Midbrain (tissue), 1 donor: ENCODE measurements around the gene CARS1.

Experiments
- DNase-seq: peaks from one replicate; lab custom pipeline; 2025; lab: John Stamatoyannopoulos, UW

Gene CARS1

DNA sequence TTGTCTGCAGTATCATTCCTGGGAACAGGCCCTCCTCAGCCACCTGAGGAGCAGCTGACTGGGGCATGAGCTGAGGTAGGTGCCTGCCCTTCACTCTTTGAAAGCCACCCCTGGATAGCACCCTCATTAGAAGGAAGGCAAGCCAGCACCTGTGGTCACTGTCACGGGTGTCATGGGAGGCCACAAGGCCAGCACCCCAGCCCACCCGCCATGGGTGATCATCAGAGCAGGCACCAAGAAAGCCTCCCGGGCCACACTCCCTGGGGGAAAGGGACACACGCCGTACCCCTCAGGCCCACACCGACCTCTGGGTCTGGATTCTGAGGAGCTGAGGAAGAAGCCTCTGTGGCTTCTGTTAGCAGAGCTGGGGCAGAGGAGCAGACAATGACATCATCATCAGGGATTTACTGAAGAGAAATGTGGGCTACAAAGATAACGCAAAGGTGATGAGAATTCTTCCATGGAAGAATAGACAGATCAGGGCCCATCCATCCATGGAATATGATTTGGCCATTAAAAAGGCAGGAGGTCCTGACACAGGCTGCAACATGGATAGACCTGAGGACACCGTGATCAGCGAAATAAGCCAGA is 48.4 kb downstream of the CARS1 start:
- DNase-seq = no peak

DNA sequence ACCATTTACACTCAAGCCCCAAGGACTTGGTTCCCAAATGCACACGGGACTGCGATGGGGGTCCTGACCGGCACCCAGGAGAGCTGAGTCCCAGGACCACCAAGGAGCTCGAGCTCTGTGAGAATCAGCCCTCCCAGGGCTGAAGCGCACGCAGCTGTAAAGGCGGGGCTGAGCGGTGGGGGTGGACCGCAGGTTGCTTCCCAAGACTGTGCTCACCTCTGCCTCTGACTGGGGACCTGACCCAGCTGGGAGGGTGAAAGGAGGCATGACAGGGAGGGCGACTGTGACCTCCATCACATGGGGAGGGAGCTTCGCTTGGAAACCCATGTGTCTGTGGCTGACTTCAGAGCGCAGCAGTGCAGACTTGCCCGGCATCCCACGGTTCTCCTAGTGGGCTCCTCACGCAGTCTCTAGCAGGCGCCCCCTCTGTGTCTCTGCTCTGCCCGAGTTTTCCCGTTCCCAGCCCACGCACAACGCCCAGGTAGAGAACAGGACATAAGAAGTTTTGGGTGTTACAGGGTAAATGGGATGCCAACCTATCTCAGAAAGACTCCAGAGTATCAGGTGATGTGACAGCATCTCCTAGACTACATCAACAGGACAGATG is 49.7 kb downstream of the CARS1 start:
- DNase-seq = no peak

DNA sequence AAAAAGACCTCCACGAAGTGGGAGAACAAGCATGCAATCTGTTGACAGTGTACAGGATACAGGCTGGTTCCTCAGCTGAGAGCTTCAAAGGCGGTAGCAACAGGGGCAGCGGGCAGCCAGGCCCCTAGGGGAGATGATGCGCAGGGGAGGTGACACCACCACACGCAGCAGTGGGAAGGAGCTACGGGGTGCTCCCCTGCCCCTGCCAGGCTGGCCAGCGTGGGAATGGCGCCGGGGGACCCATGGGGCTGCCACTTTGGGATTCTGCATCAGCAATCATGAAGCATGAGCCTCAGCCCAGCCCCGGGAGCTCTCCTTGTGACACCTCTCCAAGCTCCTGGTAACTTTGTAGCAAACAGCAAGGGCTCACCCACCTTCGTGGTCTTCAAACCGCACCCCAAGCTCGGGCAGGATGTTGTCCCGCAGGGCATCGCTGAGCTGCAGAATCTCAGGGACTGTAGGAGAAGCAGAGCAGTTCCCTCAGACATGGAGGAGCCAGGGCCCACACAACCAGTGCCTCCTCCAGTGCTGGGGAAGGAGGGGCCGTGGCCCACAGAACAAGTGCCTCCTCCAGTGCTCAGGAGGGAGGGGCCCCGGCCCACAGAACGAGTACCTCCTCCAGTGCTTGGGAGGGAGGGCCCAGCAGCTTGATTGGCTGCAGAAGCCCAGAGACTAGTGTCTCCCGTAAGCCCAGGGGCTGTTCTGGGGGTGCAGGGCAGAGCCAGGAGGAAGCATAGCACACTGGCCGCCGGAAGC is 50.5 kb downstream of the CARS1 start:
- DNase-seq = no peak

DNA sequence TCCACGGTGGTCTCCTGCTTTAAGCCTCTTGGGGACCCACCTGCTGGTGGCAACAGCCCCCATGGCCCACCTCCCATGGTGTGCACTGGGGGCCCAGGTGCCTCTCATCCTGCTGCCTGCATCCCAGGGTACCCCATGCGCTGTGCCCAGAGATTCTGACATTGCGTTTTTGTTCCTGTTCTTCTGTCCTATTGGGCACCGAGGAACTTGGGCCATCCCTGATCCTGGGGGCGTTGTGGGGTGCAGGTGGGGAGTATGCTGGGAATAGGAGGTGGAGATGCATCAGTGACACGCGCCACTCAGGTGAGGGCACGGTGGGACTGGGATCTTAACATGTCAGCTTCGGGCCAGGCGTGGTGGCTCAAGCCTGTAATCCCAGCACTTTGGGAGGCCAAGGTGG is 52.7 kb downstream of the CARS1 start:
- DNase-seq = no peak

DNA sequence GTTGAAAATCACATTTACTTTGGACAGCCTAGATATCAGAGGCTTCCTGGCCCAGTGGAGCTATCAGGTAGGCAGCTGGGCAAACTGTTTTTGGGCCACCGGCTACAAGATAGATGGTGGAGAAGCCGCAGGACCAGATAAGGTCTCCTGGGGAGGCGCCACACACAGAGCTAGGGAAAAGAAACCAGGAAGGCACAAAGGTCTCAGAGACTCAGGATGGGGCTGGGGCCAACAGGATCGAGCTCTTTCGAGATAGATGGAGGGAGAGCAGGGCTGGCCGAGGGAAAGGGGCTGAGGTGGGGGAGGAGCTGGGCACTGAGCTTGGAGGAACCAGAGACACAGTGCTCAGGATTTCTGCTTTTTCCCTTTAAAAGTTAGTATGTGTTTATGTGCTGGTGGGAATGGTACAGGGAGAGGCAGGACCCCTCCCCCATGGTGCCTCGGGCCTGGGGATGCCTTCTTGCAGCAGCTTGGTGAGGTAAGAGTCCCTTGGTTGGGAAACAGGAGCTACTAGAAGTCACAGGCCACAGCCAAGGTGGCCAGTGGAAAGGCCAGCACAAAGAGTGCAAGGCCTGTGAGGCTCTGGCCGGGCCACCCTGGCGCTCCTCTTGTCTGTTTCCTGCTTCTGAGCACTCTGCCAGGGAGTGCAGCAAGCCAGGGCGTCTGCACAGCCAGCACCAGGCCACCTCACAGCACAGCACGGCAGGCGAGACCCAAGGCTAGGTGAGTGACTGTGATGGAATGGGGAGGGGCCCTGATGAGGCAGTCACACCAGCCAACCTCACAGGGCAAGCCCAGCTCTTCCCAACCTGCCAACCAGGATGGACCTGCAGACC is 53.6 kb downstream of the CARS1 start:
- peak; percentile 29 for DNase-seq

DNA sequence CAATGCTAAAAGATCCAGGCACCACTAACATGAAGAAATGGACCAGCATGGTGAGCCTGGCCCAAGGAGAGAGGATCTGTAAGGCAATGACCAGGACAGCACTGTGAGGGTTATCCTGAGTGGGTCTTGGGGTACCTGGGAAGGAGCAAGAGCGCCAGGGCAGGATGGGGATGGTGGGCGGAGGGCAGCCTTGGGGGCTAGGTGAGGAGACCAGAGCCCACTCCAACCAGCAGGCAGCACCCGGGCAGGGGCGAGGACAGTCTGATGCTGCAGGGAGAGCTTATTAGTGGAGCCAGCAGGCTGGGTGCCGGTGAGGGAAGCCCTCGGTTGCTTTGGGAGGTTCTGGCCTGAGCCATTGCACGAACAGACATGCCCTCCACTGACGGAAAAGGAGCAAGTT is 54.4 kb downstream of the CARS1 start:
- no peak for DNase-seq

DNA sequence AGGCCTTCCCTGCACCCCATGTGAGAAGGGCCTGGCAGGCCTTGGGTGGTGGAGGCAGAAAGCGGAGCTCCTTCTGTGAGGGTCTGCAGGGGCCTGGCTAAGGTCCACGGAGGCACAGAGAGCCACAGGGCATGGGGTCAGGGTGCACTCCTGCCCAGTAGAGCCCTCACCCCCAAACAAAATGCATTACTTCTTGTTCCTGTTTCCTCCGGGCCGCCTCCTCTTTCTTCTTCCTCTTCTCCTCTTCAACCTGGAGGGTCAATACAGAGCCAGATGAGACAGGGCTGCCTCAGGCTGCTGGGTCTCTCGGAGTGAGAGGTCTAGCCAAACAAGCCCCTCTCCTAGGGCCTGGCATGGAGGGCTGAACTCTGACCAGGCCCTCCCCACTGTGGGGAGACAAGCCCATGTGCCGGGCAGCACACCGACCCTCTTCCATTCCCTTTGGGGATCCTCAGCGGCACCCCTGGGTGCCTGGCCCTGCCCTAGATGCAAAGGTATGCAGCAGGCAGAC is 54.8 kb downstream of the CARS1 start:
- DNase-seq = no peak

DNA sequence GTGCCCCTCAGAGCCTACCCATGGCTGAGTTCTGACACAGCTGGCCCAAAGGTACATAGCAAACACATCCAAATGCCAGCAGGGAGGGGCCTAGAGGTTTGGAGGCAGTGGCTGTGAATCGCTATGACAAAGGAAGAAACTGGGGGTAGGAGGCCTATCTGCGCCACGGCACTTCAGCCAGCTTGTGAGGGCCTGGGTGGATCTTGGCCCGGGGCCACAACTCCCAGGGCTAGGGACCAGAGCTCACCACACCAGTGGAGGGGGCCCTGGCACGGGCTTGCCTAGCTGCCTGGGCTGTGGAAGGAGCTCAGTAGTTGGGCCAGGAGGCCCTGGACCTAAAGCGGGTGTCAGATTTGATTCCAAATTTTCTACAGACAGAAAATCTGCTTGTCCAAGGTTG is 55.7 kb downstream of the CARS1 start:
- peak; percentile 81 for DNase-seq

DNA sequence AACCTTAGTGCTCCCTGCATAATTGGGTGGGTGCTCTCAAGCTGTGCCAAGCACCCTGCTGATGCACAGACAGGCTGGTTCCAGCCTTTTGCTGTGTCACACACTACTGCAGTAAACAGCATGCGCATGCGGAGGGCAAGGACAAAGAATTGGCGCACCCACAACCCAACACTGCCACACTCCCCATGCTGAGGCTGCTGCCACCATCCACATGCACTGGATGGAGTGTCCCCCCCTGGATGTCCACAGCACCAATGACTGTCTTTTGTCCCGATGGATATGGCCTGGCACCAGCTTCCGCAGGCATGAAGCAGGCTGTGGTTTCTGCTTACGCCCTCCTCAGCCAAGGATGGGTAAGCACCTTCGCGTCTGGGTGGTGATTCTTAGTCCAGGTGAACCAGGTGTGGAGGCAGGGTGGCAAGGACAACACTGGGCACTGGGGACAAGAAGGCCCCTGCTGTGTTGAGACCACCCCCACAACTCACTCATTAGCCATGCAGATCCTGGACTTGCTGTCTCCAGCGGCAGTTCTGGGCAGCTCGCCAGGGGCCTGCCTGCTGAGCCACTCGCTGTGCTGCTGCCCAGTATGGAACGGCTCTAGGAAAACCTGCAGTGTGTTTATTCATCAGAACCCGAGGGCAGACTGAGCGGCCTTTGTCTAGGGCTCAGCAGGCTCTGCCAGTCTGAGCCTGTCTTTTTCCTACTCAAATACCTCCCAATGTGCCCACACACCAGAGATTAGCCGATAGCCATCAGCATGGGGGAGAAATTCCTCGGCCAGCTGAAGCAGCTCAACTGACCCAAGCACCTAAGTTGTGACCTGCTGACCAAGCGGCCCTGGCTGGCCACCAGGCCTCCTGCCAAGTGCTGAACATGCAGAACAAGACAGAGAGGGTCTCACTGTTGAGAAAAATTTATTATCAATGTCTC is 56.9 kb downstream of the CARS1 start:
- DNase-seq = peak; percentile 97

DNA sequence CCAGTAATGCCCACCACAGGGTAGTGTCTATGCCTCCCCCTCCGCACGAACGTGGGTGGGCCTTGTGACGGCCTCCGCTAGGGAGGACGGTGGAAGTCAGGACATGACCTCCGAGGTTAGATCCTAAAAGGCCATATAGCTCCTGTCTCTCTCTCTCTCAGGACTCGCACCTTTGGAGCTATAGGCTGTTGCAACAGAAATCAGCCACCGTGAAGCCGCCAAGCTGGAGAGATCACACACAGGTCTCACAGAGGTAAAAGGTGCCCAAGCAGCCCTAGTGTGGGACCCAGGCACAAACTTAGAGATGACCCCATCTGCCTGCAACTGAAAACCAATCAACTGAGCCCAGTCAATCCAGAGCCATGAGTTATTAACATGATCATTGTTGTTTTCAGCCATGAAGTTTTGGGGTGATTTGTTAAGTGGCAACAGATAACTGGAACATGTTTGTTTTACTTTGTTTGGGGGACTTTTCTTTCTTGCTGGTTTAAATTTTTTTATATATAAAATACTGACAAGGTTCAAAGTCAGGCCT is 57.7 kb downstream of the CARS1 start:
- DNase-seq = no peak

DNA sequence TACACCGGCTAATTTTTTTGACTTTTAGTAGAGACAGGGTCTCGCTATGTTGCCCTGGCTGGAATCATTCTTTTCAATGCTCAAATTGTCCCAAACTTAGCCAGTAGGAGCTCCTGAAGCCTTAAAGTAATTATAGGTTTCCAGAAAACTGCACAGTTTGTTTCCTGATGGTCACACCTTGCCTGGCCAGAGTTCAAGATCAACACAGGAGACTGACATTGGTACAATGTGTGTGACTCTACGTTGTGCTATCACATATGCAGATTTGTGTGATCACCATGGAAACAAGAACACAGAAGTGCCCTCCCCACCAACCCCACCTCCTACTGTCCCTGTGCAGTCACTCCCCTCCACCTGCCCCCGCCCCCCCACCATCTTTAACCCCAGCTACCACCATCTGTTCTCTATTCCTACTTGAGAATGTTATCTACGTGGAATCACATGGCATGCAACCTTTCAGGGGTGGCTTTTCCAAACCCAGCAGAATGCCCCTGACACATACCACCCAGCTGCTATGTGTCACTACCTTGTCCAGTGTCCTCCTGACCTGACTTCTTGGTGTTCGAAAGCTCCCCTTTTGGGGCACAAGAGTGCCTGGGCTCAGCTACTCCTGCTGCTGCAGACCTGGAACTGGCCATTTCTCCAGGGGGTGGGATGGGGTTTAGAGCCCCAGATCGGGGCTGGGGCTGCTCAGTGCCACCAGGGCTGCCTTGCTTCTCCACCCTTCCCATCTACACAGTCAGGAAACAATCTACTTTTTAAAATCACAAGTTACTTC is 59.0 kb downstream of the CARS1 start:
- no peak for DNase-seq

DNA sequence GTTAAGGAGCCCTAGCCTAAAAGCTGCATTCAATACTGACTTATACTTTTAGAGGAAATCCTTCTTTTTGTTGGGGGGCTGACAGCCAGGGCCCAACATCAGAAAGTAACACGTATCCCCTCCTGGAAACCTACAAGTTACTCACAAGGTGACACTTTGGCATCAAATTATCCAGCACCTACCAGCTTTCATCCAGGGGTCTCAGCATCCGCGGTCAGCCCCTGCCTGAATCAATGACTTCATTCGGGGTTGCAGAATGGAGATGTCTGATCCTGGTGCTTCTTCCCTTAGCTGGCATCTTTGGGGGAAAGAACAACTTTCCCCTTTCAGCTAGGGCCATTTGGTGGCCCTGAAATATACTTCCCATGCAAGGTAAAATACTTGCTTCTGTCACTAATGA is 59.8 kb downstream of the CARS1 start:
- no peak for DNase-seq

DNA sequence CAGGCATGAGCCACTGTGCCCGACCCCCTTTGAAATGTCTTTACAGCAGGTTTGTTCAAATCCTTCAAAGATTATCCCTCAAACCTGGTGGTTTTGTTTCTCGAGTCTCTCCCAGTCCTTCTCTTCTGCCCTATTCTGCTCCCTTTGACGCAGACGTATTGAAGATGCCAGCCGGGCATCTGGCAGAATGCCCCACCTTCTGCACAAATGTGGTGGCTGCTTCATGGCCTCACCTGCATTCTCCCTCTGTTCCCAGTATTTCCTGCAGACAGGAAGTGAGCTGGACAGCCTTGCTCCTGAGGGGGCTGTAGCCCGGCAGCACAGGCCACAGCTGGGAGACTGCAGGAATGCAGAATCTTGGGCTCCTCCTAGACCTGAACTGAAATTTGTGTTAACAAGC is 60.2 kb downstream of the CARS1 start:
- no peak for DNase-seq

DNA sequence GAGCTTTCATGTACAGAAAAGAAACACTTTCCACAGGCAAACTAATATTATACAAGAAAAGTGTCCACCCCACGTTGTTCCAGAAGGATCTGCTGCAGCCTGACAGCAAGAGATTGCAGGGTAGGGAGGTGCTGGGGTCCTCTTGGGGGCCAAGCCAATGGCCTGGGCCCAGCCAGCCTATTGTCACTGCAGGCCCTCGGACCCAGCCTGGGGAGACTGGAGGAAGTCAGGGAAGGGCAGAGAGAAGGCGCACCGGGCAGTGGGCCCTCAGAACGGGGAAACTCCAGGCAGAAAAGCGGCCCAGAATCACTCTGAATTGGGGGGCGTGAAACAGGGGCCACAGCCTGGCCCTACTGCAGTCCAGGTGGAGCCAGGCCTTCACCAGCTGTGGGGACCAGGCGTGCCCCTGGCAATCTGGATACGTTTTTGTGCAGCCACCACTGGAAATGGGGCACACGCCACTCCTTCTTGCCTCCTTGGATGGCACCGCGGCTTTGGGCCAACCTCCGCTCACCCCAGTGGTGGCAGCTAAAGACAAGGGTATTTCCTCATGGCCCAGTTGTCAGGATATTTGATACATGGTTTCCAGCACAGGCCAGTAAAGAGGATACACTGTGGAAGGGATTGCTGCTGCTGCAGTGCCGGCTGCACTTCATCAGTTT is 61.2 kb downstream of the CARS1 start:
- DNase-seq = no peak

DNA sequence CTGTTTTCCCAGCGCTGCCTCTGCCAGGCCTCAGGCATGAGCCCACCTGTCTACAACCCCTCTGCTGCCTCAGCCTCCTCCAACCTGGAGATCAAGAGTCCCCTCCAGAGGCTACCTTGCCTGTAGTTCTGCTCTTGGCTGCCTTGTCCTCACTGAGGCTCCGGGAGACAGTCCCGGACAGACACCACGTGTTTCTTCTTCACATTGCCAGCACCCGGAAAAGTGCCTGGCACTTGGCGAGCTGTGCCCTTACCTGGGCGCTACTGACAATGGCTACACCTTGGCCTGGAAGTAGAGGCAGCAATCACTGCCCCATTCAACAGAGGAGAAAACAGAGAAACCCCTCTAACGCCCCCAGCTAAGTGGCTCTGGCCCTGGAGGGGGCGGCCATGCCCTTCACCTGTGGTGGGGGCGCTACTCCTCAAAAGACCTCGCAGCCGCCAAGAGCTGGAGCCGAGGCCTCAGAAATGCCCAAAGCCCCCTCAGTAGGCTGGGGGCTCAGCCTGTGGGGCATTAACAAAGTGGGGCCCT is 62.1 kb downstream of the CARS1 start:
- DNase-seq = no peak

DNA sequence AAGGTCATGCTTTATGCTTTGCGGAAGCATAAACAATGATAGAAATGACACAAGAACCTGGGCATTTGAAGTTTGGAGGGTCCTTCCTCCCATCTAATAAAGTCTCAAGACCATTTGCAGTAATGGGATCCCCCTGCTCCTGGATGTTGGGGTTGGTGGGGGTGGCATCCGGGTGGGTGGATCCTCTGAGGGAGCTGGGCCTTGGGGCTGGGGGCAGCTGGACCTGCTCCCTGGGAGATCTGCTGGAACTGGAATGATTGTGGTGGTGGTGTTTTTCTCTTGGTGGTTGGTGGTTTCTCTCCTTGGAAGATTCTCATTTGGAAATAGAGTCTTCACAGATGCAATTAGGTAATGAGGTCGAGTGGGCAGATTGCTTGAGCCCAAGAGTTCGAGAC is 62.9 kb downstream of the CARS1 start:
- no peak for DNase-seq

DNA sequence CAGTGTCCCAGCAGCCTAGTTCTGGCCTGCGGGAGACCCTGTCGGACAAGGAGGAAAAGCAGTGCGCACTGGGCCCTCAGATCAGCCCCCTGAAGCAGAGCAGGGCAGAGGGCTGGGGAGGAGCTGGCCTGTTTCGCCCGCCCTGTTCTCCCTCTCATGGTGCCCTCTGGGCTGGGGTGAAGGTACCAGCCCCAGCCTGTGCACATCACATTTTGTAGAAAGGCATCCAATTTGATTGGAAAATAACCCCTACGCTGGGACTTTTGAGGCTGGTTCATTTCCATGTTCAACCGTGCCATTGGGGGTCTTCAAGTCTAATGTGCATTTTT is 64.3 kb downstream of the CARS1 start:
- DNase-seq = no peak

DNA sequence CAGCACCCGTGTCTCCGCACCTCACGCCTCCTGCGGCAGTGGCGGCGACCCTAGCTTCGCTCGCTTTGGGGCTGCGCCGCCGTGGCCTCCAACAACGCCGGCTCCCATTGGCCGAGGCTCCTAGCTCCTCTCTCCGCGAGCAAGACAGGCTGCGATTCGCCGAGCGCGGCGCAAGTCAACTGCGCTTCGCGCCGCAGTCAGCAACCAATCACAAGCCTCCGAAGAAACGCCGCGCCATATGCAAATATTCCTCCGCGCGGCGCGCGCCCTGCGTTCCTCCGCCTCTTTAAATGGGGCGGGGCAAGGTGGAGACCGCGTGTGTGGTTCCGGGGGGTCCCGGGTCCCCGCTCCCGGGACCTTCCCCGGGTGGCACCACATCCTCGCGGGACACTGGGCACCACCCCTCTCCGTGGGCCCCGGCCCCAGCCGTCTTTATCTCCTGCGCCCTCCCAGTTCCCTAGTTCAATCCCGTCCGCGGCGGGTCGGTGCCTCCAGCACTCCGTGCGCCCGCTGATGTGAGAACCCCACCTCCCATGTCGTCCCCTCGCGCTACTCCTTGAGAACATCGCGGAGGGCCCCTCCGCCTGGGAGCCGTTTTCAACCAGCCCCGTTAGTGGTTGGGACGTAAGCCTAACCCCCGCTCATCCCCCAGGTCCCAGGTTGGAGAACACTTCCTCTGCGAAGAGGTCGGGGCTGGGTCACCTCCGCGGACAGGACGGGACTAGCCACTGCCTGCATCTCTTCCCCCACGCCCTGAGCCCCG is 64.8 kb downstream of the CARS1 start, which contains the start of gene NAP1L4:
TSS of gene NAP1L4 (minus strand) at position 96 of the 763 bp plus-strand sequence. CDS start 13,109 bp downstream, outside the sequence.
- peak; percentile 98 for DNase-seq
